Caco-2 (cell line): ENCODE measurements around the gene UNCX. TPM values are rescaled to one million over a fixed set of nuclear protein-coding genes. Genes with fewer than 3 reads are reported as not detected.

Source experiments
- BruUV-seq: library from RNA; stranded (reverse); fragments of 400-500 nt; replicated peaks from 2 replicates; lab custom pipeline; 2021; lab: Mats Ljungman, UMichigan
- CTCF ChIA-PET: fragments of 300-600 bp; sonication (Branson Sonifier 250); formaldehyde crosslinking; loops from one replicate; lab custom pipeline; 2022; ENCODE audit warnings: antibody characterized with exemption; lab: Charles Lee
- POLR2A ChIA-PET: fragments of 300-600 bp; sonication (Branson Sonifier 250); formaldehyde crosslinking; loops from one replicate; lab custom pipeline; 2022; ENCODE audit warnings: antibody characterized with exemption; lab: Charles Lee
- DNase-seq, 2 experiments: peaks; one replicate each; pipeline versions ENCODE4 v3.0.0 to v3.0.0-alpha.2; 2020 to 2022
- H3K27me3 ChIP-seq: replicated peaks from 2 replicates; pipeline ENCODE4 v1.6.0; 2011; ENCODE audit warnings: low read length; ENCODE audit not compliant: control insufficient read depth, insufficient read depth
- H3K36me3 ChIP-seq: 2 replicates; pipeline ENCODE4 v1.5.1; 2011; ENCODE audit warnings: low read length; ENCODE audit not compliant: control insufficient read depth, insufficient read depth
- H3K4me1 ChIP-seq: fragments of 250-450 bp; sonication (Bioruptor Pico); 2 replicates; pipeline ENCODE4 v1.5.1; 2020; ENCODE audit warnings: mild to moderate bottlenecking
- H3K4me3 ChIP-seq: 2 replicates; pipeline ENCODE4 v1.5.1; 2011; ENCODE audit warnings: low read depth, mild to moderate bottlenecking, control low read depth, low read length
- H3K9me3 ChIP-seq: fragments of 250-450 bp; sonication (Bioruptor Pico); 2 replicates; pipeline ENCODE4 v1.5.1; 2020; ENCODE audit warnings: mild to moderate bottlenecking, moderate library complexity
- H3K27ac Mint-ChIP-seq: one replicate; pipeline ENCODE4 v1.8.0; 2022; ENCODE audit warnings: mixed read lengths; ENCODE audit not compliant: unreplicated experiment
- H3K27me3 Mint-ChIP-seq: one replicate; pipeline ENCODE4 v1.8.0; 2022; ENCODE audit warnings: mixed read lengths; ENCODE audit not compliant: insufficient read depth, unreplicated experiment
- H3K36me3 Mint-ChIP-seq: one replicate; pipeline ENCODE4 v1.8.0; 2022; ENCODE audit warnings: mild to moderate bottlenecking, mixed read lengths; ENCODE audit not compliant: insufficient read depth, unreplicated experiment
- H3K4me1 Mint-ChIP-seq: one replicate; pipeline ENCODE4 v1.8.0; 2022; ENCODE audit warnings: low read depth, mixed read lengths; ENCODE audit not compliant: unreplicated experiment
- H3K4me3 Mint-ChIP-seq: one replicate; pipeline ENCODE4 v1.8.0; 2022; ENCODE audit warnings: mild to moderate bottlenecking, moderate library complexity, mixed read lengths; ENCODE audit not compliant: unreplicated experiment
- H3K9me3 Mint-ChIP-seq: one replicate; pipeline ENCODE4 v1.8.0; 2022; ENCODE audit warnings: mixed read lengths; ENCODE audit not compliant: unreplicated experiment
- CTCF ChIP-seq, 2 experiments: fragments of 200-600 bp in 1 of 2; IDR thresholded peaks; 1 replicate in 1 of 2; 2 replicates in 1 of 2; pipeline versions ENCODE4 v1.5.1 to v1.8.0; 2011 to 2022; ENCODE audit warnings: antibody characterized with exemption in 1 of 2, control low read depth in 1 of 2, inconsistent platforms in 1 of 2, low read depth in 1 of 2, low read length in 1 of 2, mild to moderate bottlenecking in 1 of 2, moderate library complexity in 1 of 2; ENCODE audit not compliant: insufficient read depth in 1 of 2, severe bottlenecking in 1 of 2, unreplicated experiment in 1 of 2
- intact Hi-C: fragments of 100-400 bp; cut with micrococcal nuclease; formaldehyde crosslinking; loops from one replicate; pipeline ENCODE4 v1.10.0; 2022; ENCODE audit not compliant: unreplicated experiment
- total RNA-seq: library from RNA; stranded (reverse); gene quantifications from 2 replicates; pipeline ENCODE4 v1.2.3, GENCODE V29; 2022

The UNCX gene
- total RNA-seq, 1 experiment from 2014 or later, result not detected

DNA sequence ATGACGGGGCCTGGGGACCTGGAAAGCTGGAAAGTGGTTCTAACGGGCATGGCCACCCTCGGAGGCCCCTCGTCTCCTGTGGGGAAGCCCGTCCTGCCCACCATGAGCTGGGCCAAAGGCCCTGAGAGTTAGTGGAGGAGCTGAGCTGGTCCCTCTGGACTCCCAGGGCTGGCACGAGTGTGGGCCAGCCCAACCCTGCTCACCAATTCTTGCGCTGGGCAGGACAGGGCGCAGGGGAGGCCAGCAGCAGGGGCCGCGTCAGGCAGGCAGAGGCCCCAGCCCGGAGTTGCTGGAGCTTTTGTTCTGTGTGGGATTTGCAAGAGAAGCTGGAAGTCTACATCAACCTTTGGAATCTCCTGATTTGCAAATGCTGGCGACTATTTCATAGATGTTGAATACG lies 29.8 kb downstream of the UNCX start:
- no peaks in the 10 kb centered on the region for H3K9me3 ChIP-seq
- no peak for TF ChIP-seq CTCF (IDR thresholded peaks at IDR 0.05; ENCODE audit: insufficient read depth in 1 of 2, low read depth in 1 of 2, low read length in 1 of 2, severe bottlenecking in 1 of 2, unreplicated experiment in 1 of 2)
- no peaks in the 10 kb centered on the region for H3K9me3 Mint-ChIP-seq
- intact Hi-C loops, result no loop called here
- no peaks in the 10 kb centered on the region for H3K36me3 ChIP-seq
- no peak overlapping the region for H3K4me3 Mint-ChIP-seq
- ChIA-PET CTCF (interaction anchor here (0.6 to 0.7 kb wide), 2 partner anchors 23 to 34 kb away, joined by 3 to 5 read pairs; no protein-coding TSS in a partner anchor), POLR2A (interaction anchor here (0.6 kb wide), 1 partner anchor 73 kb away, joined by 3 read pairs; no protein-coding TSS in a partner anchor)
- H3K4me3 ChIP-seq, result no peak overlapping the region
- DNase-seq, result no peak
- H3K36me3 Mint-ChIP-seq, result no peaks in the 10 kb centered on the region
- no TSS peak for BruUV-seq
- H3K4me1 ChIP-seq, result no peaks in the 10 kb centered on the region
- peaks cover 1% of the 10 kb centered on the region; the same call in 1 of the 2 replicates for H3K27me3 ChIP-seq
- no peak overlapping the region for H3K27ac Mint-ChIP-seq
- H3K27me3 Mint-ChIP-seq, result peaks cover 36% of the 10 kb centered on the region
- no peaks in the 10 kb centered on the region for H3K4me1 Mint-ChIP-seq

DNA sequence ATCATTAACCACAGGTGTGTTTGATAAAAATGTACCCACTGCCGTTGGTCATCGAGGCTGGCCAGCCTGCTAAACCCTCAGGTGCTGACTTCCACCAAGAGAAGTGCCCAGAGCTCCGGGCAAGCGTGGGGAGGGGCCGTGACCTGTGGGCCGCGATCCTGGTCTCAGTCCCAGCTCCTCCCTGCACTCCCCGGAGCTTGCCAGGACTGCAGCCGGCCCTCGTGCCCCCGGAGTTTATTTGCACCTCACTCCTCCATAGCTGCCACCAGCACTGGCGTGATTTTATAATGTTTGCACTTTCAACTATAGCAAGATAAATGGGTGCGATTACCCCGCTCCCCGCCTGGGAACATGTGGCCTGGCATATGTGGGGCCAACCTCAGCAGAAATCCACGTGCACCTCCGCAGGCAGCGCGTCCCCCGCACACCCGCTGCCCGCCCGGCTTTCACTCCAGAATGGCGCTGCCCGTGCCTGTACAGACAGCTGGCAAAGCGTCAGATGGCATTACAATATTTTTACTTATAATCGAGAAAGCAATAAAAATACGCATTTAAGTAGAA lies 30.8 kb downstream of the UNCX start:
- Histone ChIP-seq H3K4me1 (no peaks in the 10 kb centered on the region), H3K36me3 (no peaks in the 10 kb centered on the region), H3K27me3 (peaks cover 1% of the 10 kb centered on the region; the same call in 1 of the 2 replicates), H3K4me3 (no peak overlapping the region), H3K9me3 (no peaks in the 10 kb centered on the region)
- H3K27me3 Mint-ChIP-seq, result peaks cover 40% of the 10 kb centered on the region
- ChIA-PET CTCF (interaction anchor here (0.6 to 0.7 kb wide), 2 partner anchors 75 to 582 kb away, joined by 3 to 5 read pairs; no protein-coding TSS in a partner anchor), POLR2A (no interaction called here)
- no peak for DNase-seq
- no peak for TF ChIP-seq CTCF (IDR thresholded peaks at IDR 0.05; ENCODE audit: insufficient read depth in 1 of 2, low read depth in 1 of 2, low read length in 1 of 2, severe bottlenecking in 1 of 2, unreplicated experiment in 1 of 2)
- H3K9me3 Mint-ChIP-seq, result no peaks in the 10 kb centered on the region
- no TSS peak for BruUV-seq
- no peaks in the 10 kb centered on the region for H3K36me3 Mint-ChIP-seq
- no peaks in the 10 kb centered on the region for H3K4me1 Mint-ChIP-seq
- H3K4me3 Mint-ChIP-seq, result no peak overlapping the region
- intact Hi-C loops, result no loop called here
- no peak overlapping the region for H3K27ac Mint-ChIP-seq

DNA sequence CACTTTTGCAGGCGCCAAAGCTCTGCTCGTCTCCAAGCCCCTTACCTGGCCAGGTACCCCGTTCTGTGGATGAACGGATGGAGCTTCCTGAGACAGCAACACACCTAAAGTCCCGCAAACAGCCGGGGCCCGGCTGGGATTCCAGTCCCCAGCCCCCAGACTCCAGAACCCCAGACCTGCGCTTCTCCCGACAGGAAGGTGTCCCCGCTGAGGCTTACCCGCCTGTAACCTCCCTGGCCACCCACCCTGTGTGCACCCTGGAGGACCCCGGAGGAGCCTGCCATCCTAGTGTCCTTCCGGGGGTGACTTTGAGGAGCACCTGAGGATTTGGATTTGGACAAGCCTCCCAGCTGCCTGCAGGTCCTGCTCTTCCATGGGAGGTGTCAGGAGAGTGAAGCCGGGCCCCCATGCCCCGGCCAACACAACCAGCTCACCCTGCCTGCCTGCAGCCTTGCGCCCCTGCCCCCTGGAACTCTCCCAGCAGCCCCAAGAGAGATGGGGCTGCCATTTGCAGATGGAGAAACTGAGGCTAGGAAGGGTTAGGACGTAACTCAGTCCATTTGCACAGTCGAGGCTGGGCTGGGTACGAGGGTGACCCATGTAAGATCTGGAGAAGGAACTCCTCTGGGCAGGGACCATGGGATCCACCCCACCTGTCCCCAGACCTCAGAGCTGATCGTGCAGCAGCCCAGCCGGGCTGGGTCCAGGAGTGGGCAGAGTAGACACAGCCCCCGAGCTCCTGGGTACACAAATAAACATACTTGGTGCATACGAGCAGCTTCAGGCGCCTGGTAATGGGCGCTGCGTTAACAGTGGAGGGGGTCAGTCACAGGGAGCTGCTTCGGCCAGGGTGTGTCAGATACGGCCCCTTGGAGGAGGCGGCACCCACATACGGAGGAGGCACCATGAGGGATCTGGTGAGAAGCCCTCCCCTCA lies 31.9 kb downstream of the UNCX start:
- H3K27me3 ChIP-seq, result peaks cover 1% of the 10 kb centered on the region; the same call in 1 of the 2 replicates
- no peaks in the 10 kb centered on the region for H3K4me1 Mint-ChIP-seq
- intact Hi-C loops, result no loop called here

More for the DNA sequence above, 31.9 kb downstream of the UNCX start:
- Mint-ChIP-seq H3K4me3 (no peak overlapping the region), H3K27me3 (peaks cover 47% of the 10 kb centered on the region), H3K36me3 (no peaks in the 10 kb centered on the region), H3K9me3 (no peaks in the 10 kb centered on the region), H3K27ac (no peak overlapping the region)
- H3K36me3 ChIP-seq, result no peaks in the 10 kb centered on the region
- H3K4me1 ChIP-seq, result no peaks in the 10 kb centered on the region
- H3K9me3 ChIP-seq, result no peaks in the 10 kb centered on the region
- no peak for TF ChIP-seq CTCF (IDR thresholded peaks at IDR 0.05; ENCODE audit: insufficient read depth in 1 of 2, low read depth in 1 of 2, low read length in 1 of 2, severe bottlenecking in 1 of 2, unreplicated experiment in 1 of 2)
- BruUV-seq, result no TSS peak
- H3K4me3 ChIP-seq, result no peak overlapping the region
- CTCF ChIA-PET, result interaction anchor here (0.5 kb wide), 1 partner anchor 42 kb away, joined by 4 read pairs; no protein-coding TSS in a partner anchor
- POLR2A ChIA-PET, result no interaction called here
- DNase-seq, result no peak
